ENCODE data around the gene TMEM86B.

GRCh38 chr19:55198651-55199050 lies 29.9 kb downstream of the TMEM86B start:
- TF ChIP-seq EP300 (IDR thresholded peaks at IDR 0.05; ENCODE audit: low read depth) (no peak), CTCF (IDR thresholded peaks at IDR 0.05) (no peak)

Data from transverse colon (tissue), 3 donors.